SK-N-SH (cell line): ENCODE results near the gene HSPA9.

Experiments used
- EP300 ChIP-seq, 2 experiments: IDR thresholded peaks; 2 replicates each; pipeline versions ENCODE4 v1.4.0 to v1.6.1; 2012; ENCODE audit warnings: borderline replicate concordance in 1 of 2, low read depth in 1 of 2, low read length in 1 of 2
- EZH2phosphoT487 ChIP-seq: fragments of 200-600 bp; sonication (generic); IDR thresholded peaks from 2 replicates; pipeline ENCODE4 v1.6.1; 2017; ENCODE audit warnings: low read depth, mixed run types, mild to moderate bottlenecking, antibody characterized with exemption, moderate library complexity, borderline replicate concordance
- FOSL2 ChIP-seq: IDR thresholded peaks from 2 replicates; pipeline ENCODE4 v1.4.0; 2012; ENCODE audit warnings: low read depth, mild to moderate bottlenecking, moderate library complexity, borderline replicate concordance
- GABPA ChIP-seq: IDR thresholded peaks from 2 replicates; pipeline ENCODE4 v1.4.0; 2012; ENCODE audit warnings: low read depth, mild to moderate bottlenecking
- POLR2AphosphoS5 ChIP-seq: IDR thresholded peaks from 2 replicates; pipeline ENCODE4 v1.6.1; 2012; ENCODE audit warnings: low read depth, low read length
- RAD21 ChIP-seq: IDR thresholded peaks from 2 replicates; pipeline ENCODE4 v1.6.1; 2012; ENCODE audit warnings: mild to moderate bottlenecking, low read length
- RXRA ChIP-seq: IDR thresholded peaks from 2 replicates; pipeline ENCODE4 v1.4.0; 2012; ENCODE audit warnings: low read depth, mild to moderate bottlenecking, borderline replicate concordance
- TEAD4 ChIP-seq: IDR thresholded peaks from 2 replicates; pipeline ENCODE4 v1.4.0; 2012; ENCODE audit warnings: mild to moderate bottlenecking, borderline replicate concordance; ENCODE audit not compliant: insufficient read depth
- YY1 ChIP-seq: IDR thresholded peaks from 2 replicates; pipeline ENCODE4 v1.4.0; 2012; ENCODE audit warnings: low read depth, mild to moderate bottlenecking
- TF ChIP-seq, protein P1 (sequence below): IDR thresholded peaks from 2 replicates; pipeline ENCODE4 v1.4.0; 2012; ENCODE audit warnings: low read depth, borderline replicate concordance
- TF ChIP-seq, protein P2 (sequence below): fragments of 200-600 bp; sonication (generic); IDR thresholded peaks from 2 replicates; pipeline ENCODE4 v1.6.1; 2017; ENCODE audit warnings: antibody characterized with exemption, mild to moderate bottlenecking, moderate library complexity
- TF ChIP-seq, protein P3 (sequence below): IDR thresholded peaks from 2 replicates; pipeline ENCODE4 v1.4.0; 2012; ENCODE audit warnings: low read depth
- TF ChIP-seq, protein P4 (sequence below): IDR thresholded peaks from 2 replicates; pipeline ENCODE4 v1.6.1; 2012; ENCODE audit warnings: mild to moderate bottlenecking, low read depth, low read length, moderate library complexity

DNA sequence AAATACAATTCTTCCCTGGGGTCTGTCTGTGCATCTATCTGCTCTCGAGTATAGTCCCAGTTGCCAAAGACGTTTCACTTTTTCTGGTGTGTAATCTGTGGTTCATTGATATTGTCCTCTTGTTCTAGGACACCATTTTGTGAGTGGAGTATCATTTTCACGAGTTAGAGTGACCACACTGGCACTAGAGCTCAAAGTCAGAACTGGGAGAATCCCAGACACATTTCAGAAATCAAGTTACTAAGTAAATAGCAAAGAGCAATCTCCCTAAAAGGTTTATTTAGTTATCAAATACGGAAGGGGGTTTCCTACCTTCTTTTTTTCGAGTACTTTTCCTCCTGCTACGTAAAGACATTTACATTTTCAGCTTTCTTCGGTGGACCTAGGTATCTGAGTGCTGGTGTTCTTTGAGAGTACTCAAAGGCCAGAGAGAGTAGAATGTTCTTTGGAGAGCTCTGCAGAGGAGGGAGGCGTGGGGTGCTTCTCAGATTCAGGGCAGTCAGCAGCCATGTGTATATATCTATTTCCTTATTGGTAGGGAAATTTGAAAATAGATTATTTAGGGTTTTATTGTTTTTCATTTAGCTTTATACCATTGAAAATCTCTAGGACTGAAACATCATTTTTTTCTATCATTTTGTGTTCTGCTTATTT, 8.9 kb upstream of the HSPA9 start:
- TF ChIP-seq, protein P1, sequence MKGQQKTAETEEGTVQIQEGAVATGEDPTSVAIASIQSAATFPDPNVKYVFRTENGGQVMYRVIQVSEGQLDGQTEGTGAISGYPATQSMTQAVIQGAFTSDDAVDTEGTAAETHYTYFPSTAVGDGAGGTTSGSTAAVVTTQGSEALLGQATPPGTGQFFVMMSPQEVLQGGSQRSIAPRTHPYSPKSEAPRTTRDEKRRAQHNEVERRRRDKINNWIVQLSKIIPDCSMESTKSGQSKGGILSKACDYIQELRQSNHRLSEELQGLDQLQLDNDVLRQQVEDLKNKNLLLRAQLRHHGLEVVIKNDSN, result no peak
- TF ChIP-seq FOSL2 (no peak), POLR2AphosphoS5 (no peak), EP300 (IDR thresholded peaks at IDR 0.05; ENCODE audit: borderline replicate concordance in 1 of 2, low read depth in 1 of 2, low read length in 1 of 2) (no peak), GABPA (no peak), EZH2phosphoT487 (no peak), RXRA (no peak), TEAD4 (no peak), RAD21 (no peak), YY1 (no peak)
- TF ChIP-seq, protein P2, sequence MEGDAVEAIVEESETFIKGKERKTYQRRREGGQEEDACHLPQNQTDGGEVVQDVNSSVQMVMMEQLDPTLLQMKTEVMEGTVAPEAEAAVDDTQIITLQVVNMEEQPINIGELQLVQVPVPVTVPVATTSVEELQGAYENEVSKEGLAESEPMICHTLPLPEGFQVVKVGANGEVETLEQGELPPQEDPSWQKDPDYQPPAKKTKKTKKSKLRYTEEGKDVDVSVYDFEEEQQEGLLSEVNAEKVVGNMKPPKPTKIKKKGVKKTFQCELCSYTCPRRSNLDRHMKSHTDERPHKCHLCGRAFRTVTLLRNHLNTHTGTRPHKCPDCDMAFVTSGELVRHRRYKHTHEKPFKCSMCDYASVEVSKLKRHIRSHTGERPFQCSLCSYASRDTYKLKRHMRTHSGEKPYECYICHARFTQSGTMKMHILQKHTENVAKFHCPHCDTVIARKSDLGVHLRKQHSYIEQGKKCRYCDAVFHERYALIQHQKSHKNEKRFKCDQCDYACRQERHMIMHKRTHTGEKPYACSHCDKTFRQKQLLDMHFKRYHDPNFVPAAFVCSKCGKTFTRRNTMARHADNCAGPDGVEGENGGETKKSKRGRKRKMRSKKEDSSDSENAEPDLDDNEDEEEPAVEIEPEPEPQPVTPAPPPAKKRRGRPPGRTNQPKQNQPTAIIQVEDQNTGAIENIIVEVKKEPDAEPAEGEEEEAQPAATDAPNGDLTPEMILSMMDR, result no peak
- TF ChIP-seq, protein P3, sequence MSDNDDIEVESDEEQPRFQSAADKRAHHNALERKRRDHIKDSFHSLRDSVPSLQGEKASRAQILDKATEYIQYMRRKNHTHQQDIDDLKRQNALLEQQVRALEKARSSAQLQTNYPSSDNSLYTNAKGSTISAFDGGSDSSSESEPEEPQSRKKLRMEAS, result no peak
- TF ChIP-seq, protein P4, sequence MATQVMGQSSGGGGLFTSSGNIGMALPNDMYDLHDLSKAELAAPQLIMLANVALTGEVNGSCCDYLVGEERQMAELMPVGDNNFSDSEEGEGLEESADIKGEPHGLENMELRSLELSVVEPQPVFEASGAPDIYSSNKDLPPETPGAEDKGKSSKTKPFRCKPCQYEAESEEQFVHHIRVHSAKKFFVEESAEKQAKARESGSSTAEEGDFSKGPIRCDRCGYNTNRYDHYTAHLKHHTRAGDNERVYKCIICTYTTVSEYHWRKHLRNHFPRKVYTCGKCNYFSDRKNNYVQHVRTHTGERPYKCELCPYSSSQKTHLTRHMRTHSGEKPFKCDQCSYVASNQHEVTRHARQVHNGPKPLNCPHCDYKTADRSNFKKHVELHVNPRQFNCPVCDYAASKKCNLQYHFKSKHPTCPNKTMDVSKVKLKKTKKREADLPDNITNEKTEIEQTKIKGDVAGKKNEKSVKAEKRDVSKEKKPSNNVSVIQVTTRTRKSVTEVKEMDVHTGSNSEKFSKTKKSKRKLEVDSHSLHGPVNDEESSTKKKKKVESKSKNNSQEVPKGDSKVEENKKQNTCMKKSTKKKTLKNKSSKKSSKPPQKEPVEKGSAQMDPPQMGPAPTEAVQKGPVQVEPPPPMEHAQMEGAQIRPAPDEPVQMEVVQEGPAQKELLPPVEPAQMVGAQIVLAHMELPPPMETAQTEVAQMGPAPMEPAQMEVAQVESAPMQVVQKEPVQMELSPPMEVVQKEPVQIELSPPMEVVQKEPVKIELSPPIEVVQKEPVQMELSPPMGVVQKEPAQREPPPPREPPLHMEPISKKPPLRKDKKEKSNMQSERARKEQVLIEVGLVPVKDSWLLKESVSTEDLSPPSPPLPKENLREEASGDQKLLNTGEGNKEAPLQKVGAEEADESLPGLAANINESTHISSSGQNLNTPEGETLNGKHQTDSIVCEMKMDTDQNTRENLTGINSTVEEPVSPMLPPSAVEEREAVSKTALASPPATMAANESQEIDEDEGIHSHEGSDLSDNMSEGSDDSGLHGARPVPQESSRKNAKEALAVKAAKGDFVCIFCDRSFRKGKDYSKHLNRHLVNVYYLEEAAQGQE, result no peak
